ENCODE data around the gene ACTL6B.

ACTL6B gene

DNA sequence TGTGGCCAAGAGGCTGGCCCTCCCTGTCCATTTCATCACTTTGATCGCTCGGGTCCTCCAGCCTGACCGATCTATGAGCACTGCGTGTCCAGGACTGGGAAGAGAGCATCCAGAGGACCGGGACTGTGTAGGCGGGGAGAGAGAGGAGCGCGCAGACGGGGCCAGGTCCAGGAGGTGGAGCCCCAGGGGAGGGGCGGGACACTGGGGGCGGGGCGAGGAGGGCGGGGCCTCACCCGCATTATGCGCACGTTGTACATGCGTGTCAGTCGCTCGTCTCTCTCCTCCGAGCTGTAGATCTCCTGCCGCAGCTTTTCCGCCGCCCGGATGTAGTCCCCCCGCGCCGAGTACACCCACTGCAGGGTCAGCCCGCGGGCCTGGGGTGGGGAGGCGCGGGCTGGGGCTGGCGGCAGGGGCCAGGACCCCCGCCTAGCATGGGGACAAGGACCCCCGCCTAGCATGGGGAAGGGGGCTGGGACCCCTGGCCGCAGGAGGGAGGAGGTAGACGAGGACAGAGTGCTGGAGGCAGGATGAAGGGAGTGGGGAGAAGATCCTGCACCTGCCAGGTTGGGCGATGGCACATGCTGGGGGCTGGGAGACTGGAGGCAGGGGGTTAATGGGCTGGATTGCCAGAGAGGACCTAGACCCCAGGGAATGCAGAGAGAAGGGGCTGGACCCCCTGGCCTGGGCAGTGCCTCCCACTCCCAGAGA lies 29.6 kb downstream of the ACTL6B start:
- DNase-seq, result no peak

DNA sequence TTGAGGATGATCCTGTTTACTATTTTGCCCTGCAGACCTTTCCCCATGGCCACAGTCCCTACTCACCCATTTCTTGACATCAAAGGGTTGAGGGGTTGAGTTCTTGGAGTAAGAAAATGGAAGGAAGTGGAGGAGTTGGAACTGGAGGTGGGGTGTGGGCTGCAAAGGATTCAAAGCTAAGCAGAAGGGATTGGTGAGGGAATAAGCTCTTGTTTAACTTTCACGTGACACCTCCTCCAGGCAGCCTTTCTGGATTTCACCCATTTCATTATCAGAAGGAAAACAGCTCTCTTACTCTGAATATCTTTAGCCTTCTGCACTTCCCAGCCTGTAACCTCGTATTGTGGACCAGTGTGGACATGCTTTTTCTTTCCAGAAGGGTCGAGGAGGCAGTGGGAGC lies 30.2 kb downstream of the ACTL6B start:
- DNase-seq, result no peak

DNA sequence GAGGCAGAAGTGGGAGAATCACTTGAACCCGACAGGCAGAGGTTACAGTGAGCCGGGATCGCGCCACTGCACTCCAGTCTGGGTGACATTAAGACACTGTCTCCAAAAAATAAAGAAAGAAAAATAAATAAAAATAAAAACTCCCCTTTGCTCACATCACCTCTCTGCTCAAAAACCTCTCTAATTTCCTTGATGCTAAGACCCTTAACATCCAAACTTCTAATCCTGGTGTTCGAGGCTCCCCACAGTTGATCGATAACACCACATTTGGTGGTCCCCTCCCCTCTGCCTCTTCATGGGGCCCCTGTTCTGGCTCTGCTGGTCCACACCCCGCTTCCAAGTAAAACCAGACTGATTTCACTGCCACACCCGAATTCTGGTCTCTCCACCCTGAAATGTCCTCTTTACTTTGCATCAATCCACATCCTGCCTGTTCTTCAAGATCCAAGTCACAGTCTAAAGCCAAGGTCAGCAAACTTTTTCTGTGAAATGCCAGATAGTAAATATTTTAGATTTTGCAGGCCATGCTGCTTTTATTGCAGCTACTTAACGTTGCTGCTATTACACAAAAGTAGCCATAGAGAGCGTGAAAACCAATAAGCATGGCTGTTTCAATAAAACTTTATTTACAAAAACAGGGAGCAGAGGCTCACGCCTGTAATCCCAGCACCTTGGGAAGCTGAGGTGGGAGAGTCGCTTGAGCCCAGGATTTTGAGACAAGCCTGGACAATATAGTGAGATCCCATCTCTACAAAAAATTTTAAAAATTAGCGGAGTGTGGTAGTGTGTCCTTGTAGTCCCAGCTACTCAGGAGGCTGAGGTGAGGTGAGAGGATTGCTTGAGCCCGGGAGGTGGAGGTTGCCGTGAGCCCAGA lies 32.1 kb downstream of the ACTL6B start:
- no peak for DNase-seq

DNA sequence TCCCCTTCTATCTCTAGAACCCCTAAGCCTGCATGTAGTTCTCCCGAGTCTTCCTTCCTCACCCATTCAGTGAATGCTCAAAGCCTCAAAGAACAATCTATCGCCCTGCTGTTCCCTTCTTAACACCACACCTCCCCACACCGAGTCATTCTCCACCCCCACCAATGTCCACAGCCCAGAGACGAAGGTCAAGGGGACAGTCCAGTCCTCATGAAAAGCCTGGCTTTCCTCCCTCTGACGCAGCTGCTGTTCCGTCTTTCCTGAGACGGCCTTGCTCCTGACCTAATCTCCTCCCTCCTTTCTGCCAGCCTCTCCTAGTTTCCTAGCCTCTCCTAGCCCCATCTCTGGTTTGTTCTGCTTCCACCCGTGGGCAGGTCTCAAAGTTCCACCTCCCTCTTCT lies 34.7 kb downstream of the ACTL6B start:
- DNase-seq, result no peak

GRCh38 chr7:100620804-100621203 lies 35.4 kb downstream of the ACTL6B start:
- DNase-seq, result no peak

DNA sequence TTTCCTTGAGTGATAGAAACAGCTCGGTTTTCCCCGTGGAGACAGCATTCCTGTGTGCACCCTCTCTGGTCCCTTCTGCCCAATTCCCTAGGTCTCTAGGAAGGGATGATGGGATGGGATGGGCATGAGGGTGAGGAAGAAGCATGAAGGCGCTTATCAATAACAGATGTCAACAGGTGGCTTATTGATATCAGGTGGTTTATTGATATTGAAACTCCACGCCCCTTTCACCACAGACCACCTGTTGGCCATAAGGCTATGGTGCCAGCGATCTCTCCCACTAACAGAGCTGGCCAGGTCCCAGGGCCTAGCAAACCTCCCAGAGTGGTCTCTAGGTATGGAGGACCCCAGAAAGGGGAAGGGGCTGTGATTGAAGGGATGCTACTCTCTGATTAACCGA lies 36.0 kb downstream of the ACTL6B start:
- DNase-seq, result no peak

DNA sequence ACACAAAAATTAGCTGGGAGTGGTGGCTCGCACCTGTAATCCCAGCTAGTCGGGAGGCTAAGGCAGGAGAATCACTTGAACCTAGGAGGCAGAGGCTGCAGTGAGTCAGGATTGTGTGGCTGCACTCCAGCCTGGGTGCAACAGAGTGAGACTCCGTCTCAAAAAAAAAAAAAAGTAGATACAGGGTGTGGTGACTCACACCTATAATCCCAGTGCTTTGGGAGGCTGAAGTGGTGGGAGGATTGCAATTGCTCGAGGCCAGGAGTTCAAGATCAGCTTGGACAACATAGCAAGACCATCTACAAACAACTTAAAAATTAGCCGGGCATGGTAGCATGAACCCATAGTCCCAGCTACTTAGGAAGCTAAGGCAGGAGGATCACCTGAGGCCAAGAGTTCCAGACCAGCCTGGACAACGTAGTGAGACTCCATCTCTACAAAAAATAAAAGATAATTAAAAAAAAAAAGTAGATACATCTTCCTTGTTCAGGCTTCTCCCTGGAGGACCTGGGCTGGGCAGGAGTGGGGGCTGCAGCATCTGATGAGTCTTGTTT lies 41.9 kb downstream of the ACTL6B start:
- no peak for DNase-seq

DNA sequence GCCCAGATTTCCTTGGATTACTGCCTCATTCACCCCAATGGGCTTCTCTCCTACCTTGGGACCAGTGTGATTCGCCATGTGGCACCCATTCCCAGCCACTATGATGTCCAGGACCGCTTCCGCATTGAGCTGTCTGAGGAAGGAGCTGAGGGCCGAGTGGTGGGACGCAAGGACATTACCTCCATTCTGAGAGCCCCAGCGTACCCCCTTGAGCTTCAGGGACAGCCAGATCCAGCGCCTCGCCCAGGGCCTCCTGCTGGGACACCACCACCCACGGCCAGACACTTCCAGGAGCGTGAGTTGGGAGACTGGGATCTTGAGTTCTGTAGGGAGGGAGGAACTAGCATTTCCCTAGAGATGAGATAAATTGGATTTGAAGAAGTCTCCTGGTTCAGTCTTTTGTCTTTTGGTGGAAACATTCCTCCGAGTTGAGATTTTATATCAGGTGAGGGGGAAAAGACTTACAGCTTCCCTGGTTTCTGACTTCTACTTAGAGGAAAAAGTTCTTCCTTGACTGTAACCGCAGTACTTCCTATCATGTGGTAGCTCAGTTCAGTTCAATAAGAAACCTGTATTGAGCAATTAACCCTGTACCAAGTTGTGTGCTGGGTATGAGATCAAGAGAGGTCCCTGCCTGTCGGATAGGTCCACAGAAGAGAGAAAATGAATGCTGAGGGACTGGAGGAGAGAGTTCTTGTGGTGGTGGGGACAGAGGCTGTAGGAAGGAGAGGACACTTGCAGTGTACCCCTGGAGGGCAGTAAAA lies 42.7 kb downstream of the ACTL6B start:
- no peak for DNase-seq

GRCh38 chr7:100612730-100613390 lies 43.4 kb downstream of the ACTL6B start:
- no peak for DNase-seq

DNA sequence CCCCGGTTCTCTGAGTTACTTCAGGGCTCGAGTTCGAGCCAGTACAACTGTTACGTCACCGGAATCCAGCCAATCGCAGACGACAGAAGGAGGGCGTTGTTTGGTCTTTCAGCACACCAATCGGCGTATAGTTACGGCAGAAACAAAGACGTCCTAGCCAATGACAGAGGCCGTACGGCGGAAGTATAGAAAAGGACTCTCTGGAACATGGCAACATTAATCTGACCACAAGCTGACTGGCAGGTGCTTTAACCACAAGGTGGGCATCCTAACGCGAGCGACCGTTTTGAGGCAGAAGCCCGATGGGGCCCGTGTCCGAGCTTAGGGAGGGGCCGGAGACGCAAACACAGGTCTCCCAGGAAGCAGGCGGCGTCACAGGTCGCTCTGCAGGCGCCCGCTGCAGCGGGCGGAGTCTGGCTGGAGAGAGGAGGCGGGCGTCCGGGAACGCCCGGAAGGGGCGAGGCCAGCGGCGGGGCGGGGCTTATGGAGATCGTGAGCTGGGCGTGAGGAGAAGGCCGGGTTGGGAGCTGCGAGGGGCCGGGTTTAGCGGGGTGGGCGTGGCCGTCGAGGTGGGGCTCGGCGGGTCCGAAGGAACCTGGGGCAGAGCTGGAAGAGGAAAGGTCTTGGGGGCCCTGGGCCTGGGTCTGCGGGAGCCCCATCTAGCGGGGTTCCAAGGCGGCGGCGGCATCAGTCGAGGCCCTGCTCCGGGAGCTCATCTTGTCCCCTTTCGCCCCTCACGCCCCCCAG lies 44.1 kb downstream of the ACTL6B start, which contains the start of gene MOSPD3:
Gene MOSPD3, plus strand, starts transcription at position 558 of the 747 bp plus-strand sequence. CDS start 252 bp downstream, outside the sequence.
- DNase-seq, result peak; percentile 99

DNA sequence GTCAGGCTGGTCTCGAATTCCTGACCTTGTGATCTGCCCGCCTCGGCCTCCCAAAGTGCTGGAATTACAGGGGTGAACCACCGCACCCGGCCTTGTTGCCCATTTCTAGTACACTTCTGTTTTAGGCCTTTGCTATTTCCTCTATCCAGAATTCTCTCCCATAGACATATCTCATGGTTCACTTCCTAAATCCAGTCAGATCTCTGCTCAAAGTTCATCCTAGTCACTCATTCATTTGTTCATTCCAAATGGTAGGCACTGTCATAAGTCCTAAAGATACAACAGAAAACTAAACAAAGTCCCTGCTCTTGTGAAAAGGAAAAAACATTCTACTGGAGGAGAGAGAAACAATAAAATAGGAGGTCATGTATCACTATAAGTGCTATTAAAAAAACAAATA lies 46.3 kb downstream of the ACTL6B start:
- no peak for DNase-seq

DNA sequence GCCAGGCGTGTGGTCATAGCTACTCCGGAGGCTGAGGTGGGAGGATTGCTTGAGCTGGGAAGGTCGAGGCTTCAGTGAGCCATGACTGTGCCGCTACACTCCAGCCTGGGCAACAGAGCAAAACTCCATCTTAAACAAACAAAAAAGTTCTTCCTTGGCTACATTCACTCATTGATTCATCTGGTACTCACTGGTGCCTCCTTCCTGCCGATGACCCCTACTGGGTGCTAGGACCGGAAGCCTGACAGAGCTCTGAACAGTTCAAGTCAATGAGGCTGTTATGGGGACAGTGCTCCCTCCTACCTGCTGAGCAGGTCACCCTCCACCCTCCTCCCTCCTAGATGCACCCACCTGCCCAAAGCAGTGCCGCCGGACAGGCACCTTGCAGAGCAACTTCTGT lies 49.1 kb downstream of the ACTL6B start:
- DNase-seq, result no peak

GRCh38 chr7:100606313-100606712 lies 49.9 kb downstream of the ACTL6B start:
- no peak for DNase-seq

GRCh38 chr7:100604976-100605911 lies 51.0 kb downstream of the ACTL6B start:
- DNase-seq, result no peak

DNA sequence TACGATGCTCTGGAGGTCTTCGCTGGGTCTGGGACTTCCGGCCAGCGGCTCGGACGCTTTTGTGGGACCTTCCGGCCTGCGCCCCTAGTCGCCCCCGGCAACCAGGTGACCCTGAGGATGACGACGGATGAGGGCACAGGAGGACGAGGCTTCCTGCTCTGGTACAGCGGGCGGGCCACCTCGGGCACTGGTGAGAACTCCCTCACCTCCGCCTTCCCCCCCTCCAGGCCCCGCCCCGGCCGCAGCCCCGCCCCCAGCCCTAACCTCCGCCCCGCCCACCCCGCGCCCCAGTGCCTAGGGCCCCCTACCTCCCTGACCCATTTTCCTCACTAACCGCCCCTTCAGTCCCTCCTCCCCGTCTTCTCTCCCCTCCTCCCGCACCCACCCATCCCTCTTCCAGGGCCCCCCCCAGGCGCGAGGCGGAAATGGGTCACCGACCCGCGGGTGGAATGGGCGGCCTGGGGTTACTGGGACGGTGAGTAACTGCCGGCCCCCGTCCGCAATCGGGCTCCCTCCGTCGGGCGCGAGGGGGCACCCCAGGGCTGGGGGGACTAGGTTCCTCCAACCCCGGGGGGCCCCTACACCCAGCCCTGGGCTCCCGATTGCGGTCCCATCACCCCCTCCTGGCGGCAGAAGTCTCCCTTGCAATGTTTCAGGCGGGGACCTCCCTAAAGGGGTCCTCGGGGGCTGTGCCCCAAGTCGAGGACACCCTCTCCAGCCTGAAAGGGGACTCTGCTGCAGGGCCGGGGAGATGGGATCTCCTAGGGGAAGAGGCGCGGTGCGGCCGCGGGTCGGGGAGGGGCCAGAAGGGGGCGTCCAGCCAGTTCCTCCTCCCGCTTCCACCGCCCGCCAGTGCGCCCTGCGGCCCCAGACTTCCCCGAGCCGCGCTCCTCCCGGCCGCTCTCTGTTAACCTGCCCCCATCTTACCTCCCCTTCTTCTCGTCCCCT lies 51.9 kb downstream of the ACTL6B start:
- DNase-seq, result peak; percentile 39

GRCh38 chr7:100603726-100604027 lies 52.6 kb downstream of the ACTL6B start:
- no peak for DNase-seq

- no peak for DNase-seq
Measured at GRCh38 chr7:100602889-100603725, 53.1 kb downstream of the ACTL6B start.

GRCh38 chr7:100600730-100601038 lies 55.6 kb downstream of the ACTL6B start:
- no peak for DNase-seq
